ENCODE data around the gene TBC1D10A. TPM values are rescaled to one million over a fixed set of nuclear protein-coding genes. Genes with fewer than 3 reads are reported as not detected.

The TBC1D10A gene
- total RNA-seq, 1 experiment from 2014 or later: 12.2 TPM

DNA sequence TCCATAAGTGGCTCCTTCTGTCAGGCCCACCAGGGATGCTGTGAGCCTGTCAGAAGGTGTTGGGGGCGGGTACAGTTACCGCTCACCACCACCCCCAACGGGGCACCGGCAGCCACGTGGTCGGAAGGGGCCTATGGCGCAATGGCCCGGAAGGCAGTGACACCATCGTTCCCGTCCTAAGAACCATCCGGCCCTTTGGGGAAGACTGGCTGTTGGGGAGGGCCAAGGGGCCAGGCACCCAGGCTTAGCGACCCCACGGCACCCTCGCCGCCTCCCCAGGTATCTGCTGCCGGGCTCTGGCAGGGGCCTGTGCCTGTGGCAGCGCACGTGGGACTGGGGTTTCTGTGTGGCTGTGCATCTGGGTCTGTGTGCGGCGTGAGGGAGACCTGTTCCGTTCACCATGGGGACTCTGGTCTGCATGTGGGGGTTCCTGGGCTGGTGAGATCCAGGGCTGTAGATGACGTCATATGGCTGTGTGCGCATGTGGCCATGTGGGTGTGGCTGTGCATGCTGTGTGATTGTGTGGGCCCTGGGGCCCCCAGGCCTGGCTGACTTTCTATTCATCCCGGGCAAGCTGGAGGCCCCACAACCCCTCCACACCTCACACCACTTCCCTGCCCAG, 60.8 kb downstream of the TBC1D10A start:
- no peaks in the 10 kb centered on the region for H3K27me3 Mint-ChIP-seq (ENCODE audit: insufficient read depth, unreplicated experiment)
- no peak overlapping the region for H3K4me3 Mint-ChIP-seq (ENCODE audit: unreplicated experiment)
- H3K9me3 ChIP-seq: no peaks in the 10 kb centered on the region
- peaks cover 5% of the 10 kb centered on the region; the same call in 1 of the 2 replicates for H3K4me1 ChIP-seq
- ChIA-PET POLR2A (no interaction called here), CTCF (no interaction called here)
- no peak overlapping the region for H3K27ac Mint-ChIP-seq (ENCODE audit: unreplicated experiment)
- DNase-seq: no peak
- peaks cover 5% of the 10 kb centered on the region for H3K36me3 Mint-ChIP-seq (ENCODE audit: insufficient read depth, unreplicated experiment)
- intact Hi-C loops (cut with micrococcal nuclease; ENCODE audit: unreplicated experiment): no loop called here
- no peaks in the 10 kb centered on the region for H3K9me3 Mint-ChIP-seq (ENCODE audit: unreplicated experiment)
- BruUV-seq (replicated peaks): no TSS peak
- TF ChIP-seq, protein P1, sequence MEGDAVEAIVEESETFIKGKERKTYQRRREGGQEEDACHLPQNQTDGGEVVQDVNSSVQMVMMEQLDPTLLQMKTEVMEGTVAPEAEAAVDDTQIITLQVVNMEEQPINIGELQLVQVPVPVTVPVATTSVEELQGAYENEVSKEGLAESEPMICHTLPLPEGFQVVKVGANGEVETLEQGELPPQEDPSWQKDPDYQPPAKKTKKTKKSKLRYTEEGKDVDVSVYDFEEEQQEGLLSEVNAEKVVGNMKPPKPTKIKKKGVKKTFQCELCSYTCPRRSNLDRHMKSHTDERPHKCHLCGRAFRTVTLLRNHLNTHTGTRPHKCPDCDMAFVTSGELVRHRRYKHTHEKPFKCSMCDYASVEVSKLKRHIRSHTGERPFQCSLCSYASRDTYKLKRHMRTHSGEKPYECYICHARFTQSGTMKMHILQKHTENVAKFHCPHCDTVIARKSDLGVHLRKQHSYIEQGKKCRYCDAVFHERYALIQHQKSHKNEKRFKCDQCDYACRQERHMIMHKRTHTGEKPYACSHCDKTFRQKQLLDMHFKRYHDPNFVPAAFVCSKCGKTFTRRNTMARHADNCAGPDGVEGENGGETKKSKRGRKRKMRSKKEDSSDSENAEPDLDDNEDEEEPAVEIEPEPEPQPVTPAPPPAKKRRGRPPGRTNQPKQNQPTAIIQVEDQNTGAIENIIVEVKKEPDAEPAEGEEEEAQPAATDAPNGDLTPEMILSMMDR (IDR thresholded peaks at IDR 0.05; ENCODE audit: insufficient read depth in 1 of 2, low read depth in 1 of 2, low read length in 1 of 2, severe bottlenecking in 1 of 2, unreplicated experiment in 1 of 2): no peak
- no peaks in the 10 kb centered on the region for H3K36me3 ChIP-seq (ENCODE audit: control insufficient read depth, insufficient read depth, low read length)
- no peaks in the 10 kb centered on the region for H3K4me1 Mint-ChIP-seq (ENCODE audit: low read depth, unreplicated experiment)
- H3K27me3 ChIP-seq (replicated peaks; ENCODE audit: control insufficient read depth, insufficient read depth, low read length): no peaks in the 10 kb centered on the region
- no peak overlapping the region for H3K4me3 ChIP-seq (ENCODE audit: low read depth, low read length)

GRCh38 chr22:30265131-30265720, 61.5 kb downstream of the TBC1D10A start:
- H3K9me3 ChIP-seq: no peaks in the 10 kb centered on the region
- intact Hi-C loops (cut with micrococcal nuclease; ENCODE audit: unreplicated experiment): no loop called here
- no peak for DNase-seq
- no peaks in the 10 kb centered on the region for H3K4me1 Mint-ChIP-seq (ENCODE audit: low read depth, unreplicated experiment)
- ChIA-PET POLR2A (no interaction called here), CTCF (interaction anchor here (1.1 kb wide), 1 partner anchor 23 kb away, joined by 6 read pairs; no protein-coding TSS in a partner anchor)
- no peaks in the 10 kb centered on the region for H3K9me3 Mint-ChIP-seq (ENCODE audit: unreplicated experiment)
- no peaks in the 10 kb centered on the region for H3K27me3 Mint-ChIP-seq (ENCODE audit: insufficient read depth, unreplicated experiment)
- peaks cover 5% of the 10 kb centered on the region; the same call in 1 of the 2 replicates for H3K4me1 ChIP-seq
- H3K4me3 Mint-ChIP-seq (ENCODE audit: unreplicated experiment): no peak overlapping the region
- TF ChIP-seq, protein P1 (IDR thresholded peaks at IDR 0.05; ENCODE audit: insufficient read depth in 1 of 2, low read depth in 1 of 2, low read length in 1 of 2, severe bottlenecking in 1 of 2, unreplicated experiment in 1 of 2): no peak
- no peaks in the 10 kb centered on the region for H3K27me3 ChIP-seq (replicated peaks; ENCODE audit: control insufficient read depth, insufficient read depth, low read length)
- H3K27ac Mint-ChIP-seq (ENCODE audit: unreplicated experiment): no peak overlapping the region
- no TSS peak for BruUV-seq (replicated peaks)
- H3K4me3 ChIP-seq (ENCODE audit: low read depth, low read length): no peak overlapping the region
- no peaks in the 10 kb centered on the region for H3K36me3 ChIP-seq (ENCODE audit: control insufficient read depth, insufficient read depth, low read length)
- peaks cover 5% of the 10 kb centered on the region for H3K36me3 Mint-ChIP-seq (ENCODE audit: insufficient read depth, unreplicated experiment)

DNA sequence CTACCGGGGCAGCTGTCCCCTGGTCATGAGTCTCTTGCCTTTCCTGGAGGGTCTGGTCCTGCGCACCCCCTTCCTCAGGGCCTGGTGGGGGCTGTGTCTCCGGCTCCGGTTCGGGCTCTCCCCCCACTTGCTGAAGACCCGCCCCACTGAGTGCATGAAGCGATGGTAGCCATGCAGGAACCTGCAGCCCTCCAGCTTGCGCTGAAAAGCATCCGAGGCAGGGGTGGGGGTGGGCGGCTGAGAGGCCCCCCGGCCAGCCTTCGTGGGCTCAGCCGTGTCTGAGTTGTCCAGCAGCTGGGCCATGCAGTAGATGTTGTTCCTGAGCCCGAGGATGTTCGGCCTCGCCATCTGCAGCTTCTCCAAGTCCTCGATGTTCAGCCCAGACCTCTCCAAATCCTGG, 62.9 kb downstream of the TBC1D10A start:
- BruUV-seq (replicated peaks): no TSS peak
- Histone ChIP-seq H3K36me3 (ENCODE audit: control insufficient read depth, insufficient read depth, low read length) (no peaks in the 10 kb centered on the region), H3K4me3 (ENCODE audit: low read depth, low read length) (no peak overlapping the region), H3K9me3 (no peaks in the 10 kb centered on the region), H3K27me3 (replicated peaks; ENCODE audit: control insufficient read depth, insufficient read depth, low read length) (no peaks in the 10 kb centered on the region), H3K4me1 (peaks cover 5% of the 10 kb centered on the region)
- no peak for DNase-seq
- Mint-ChIP-seq H3K4me3 (ENCODE audit: unreplicated experiment) (no peak overlapping the region), H3K4me1 (ENCODE audit: low read depth, unreplicated experiment) (no peaks in the 10 kb centered on the region), H3K27me3 (ENCODE audit: insufficient read depth, unreplicated experiment) (no peaks in the 10 kb centered on the region), H3K9me3 (ENCODE audit: unreplicated experiment) (no peaks in the 10 kb centered on the region), H3K36me3 (ENCODE audit: insufficient read depth, unreplicated experiment) (peaks cover 5% of the 10 kb centered on the region), H3K27ac (ENCODE audit: unreplicated experiment) (no peak overlapping the region)
- intact Hi-C loops (cut with micrococcal nuclease; ENCODE audit: unreplicated experiment): loop anchor here (1.0 to 2.0 kb wide), 3 partner anchors 23 to 123 kb away; partner anchors contain the start of genes RNF215 and TBC1D10A
- TF ChIP-seq, protein P1 (IDR thresholded peaks at IDR 0.05; ENCODE audit: insufficient read depth in 1 of 2, low read depth in 1 of 2, low read length in 1 of 2, severe bottlenecking in 1 of 2, unreplicated experiment in 1 of 2): no peak
- ChIA-PET CTCF (interaction anchor here (0.6 to 1.6 kb wide), 7 partner anchors 24 to 627 kb away, joined by 3 to 12 read pairs (median 6); partner anchors contain the start of gene TBC1D10A), POLR2A (no interaction called here)

All from Caco-2 (cell line).